ENCODE measurements around the gene YJEFN3.

Gene YJEFN3

GRCh38 chr19:19567391-19567790, 38.7 kb downstream of the YJEFN3 start:
- TF ChIP-seq CTCF (IDR thresholded peaks at IDR 0.05; ENCODE audit: extremely low read depth, insufficient read depth, missing control alignments) = no peak

GRCh38 chr19:19568802-19569756, 40.4 kb downstream of the YJEFN3 start:
- TF ChIP-seq CTCF (IDR thresholded peaks at IDR 0.05; ENCODE audit: extremely low read depth, insufficient read depth, missing control alignments) = no peak
- no peak for DNase-seq (ENCODE audit: low spot score)
- in situ Hi-C loops (cut with MboI; ENCODE audit: low pct_unique_long_range_greater_than_20kb, low sequenced_read_pairs, unreplicated experiment) = no loop called here

More at GRCh38 chr19:19567391-19567790, 38.7 kb downstream of the YJEFN3 start:
- DNase-seq (ENCODE audit: low spot score) = no peak
- in situ Hi-C loops (cut with MboI; ENCODE audit: low pct_unique_long_range_greater_than_20kb, low sequenced_read_pairs, unreplicated experiment) = no loop called here

- in situ Hi-C loops (cut with MboI; ENCODE audit: low pct_unique_long_range_greater_than_20kb, low sequenced_read_pairs, unreplicated experiment) = no loop called here
- DNase-seq (ENCODE audit: low spot score) = no peak
- TF ChIP-seq CTCF (IDR thresholded peaks at IDR 0.05; ENCODE audit: extremely low read depth, insufficient read depth, missing control alignments) = no peak
Observed at GRCh38 chr19:19570571-19570970, 41.9 kb downstream of the YJEFN3 start.

GRCh38 chr19:19571071-19571786, 42.5 kb downstream of the YJEFN3 start:
- DNase-seq (ENCODE audit: low spot score) = no peak
- no peak for TF ChIP-seq CTCF (IDR thresholded peaks at IDR 0.05; ENCODE audit: extremely low read depth, insufficient read depth, missing control alignments)
- in situ Hi-C loops (cut with MboI; ENCODE audit: low pct_unique_long_range_greater_than_20kb, low sequenced_read_pairs, unreplicated experiment) = no loop called here

- DNase-seq (ENCODE audit: low spot score) = no peak
- no peak for TF ChIP-seq CTCF (IDR thresholded peaks at IDR 0.05; ENCODE audit: extremely low read depth, insufficient read depth, missing control alignments)
- in situ Hi-C loops (cut with MboI; ENCODE audit: low pct_unique_long_range_greater_than_20kb, low sequenced_read_pairs, unreplicated experiment) = no loop called here
Observed at GRCh38 chr19:19575411-19575810, 46.7 kb downstream of the YJEFN3 start.

GRCh38 chr19:19578252-19578651, 49.5 kb downstream of the YJEFN3 start:
- in situ Hi-C loops (cut with MboI; ENCODE audit: low pct_unique_long_range_greater_than_20kb, low sequenced_read_pairs, unreplicated experiment) = no loop called here
- no peak for TF ChIP-seq CTCF (IDR thresholded peaks at IDR 0.05; ENCODE audit: extremely low read depth, insufficient read depth, missing control alignments)
- no peak for DNase-seq (ENCODE audit: low spot score)

Measured in GM13977 (cell line).